A549 treated with GW870086 at 1 μM for 4 hours (cell line): ENCODE data around the gene ATP5MG. TPM values are rescaled to one million over a fixed set of nuclear protein-coding genes. Genes with fewer than 3 reads are reported as not detected.

Experiments used
- total RNA-seq: library from RNA; stranded (reverse); fragments of 200-300 nt; extraction: Qiagen RNA extraction; gene quantifications from 5 replicates; pipeline ENCODE4 v1.2.3, GENCODE V29; 2022; ENCODE audit warnings: low read depth

ATP5MG gene
- 168 to 215 TPM (median 195 TPM) in 5 replicates for total RNA-seq

GRCh38 chr11:118401151-118401879 is at the start of gene ATP5MG:
ATP5MG (plus strand) TSS chr11:118401606; CDS start chr11:118401666, 60 bp downstream.

GRCh38 chr11:118359295-118359958 is 42.0 kb upstream of the ATP5MG start, which contains the start of gene UBE4A:
UBE4A (plus strand) TSS chr11:118359600; CDS start chr11:118365081, 5,481 bp downstream.

GRCh38 chr11:118435893-118436624 is 34.7 kb downstream of the ATP5MG start, which contains the start of gene KMT2A:
KMT2A (plus strand) TSS chr11:118436492; CDS start chr11:118436513, 21 bp downstream.

Other genes with a start within 250 kb of the ATP5MG start
- gene SCN4B, start 248.8 kb upstream of the ATP5MG start, total RNA-seq = 0.02 to 0.11 TPM (median 0.03 TPM) in 3 of 5 replicates, not detected in the others
- gene SCN2B, start 225.0 kb upstream of the ATP5MG start, total RNA-seq = not detected in 5 replicates
- gene JAML, start 176.6 kb upstream of the ATP5MG start, total RNA-seq = not detected in 5 replicates
- gene MPZL3, start 149.2 kb upstream of the ATP5MG start, total RNA-seq = 0.19 to 0.50 TPM (median 0.31 TPM) in 5 replicates
- gene MPZL2, start 137.3 kb upstream of the ATP5MG start, total RNA-seq = 0.07 to 0.09 TPM in 2 of 5 replicates, not detected in the others
- not detected in 5 replicates for gene CD3E, start 96.9 kb upstream of the ATP5MG start, total RNA-seq
- not detected in 5 replicates for gene CD3D, start 58.9 kb upstream of the ATP5MG start, total RNA-seq
- gene CD3G, start 57.3 kb upstream of the ATP5MG start, total RNA-seq = not detected in 5 replicates
- 8.0 to 11.4 TPM (median 9.9 TPM) in 5 replicates for gene UBE4A, start 42.0 kb upstream of the ATP5MG start, total RNA-seq
- gene KMT2A, start 34.9 kb downstream of the ATP5MG start, total RNA-seq = 7.9 to 13.1 TPM (median 12.6 TPM) in 5 replicates
- gene TTC36, start 125.9 kb downstream of the ATP5MG start, total RNA-seq = not detected in 5 replicates
- 0.40 to 0.67 TPM (median 0.59 TPM) in 5 replicates for gene TMEM25, start 129.6 kb downstream of the ATP5MG start, total RNA-seq
- gene IFT46, start 164.3 kb downstream of the ATP5MG start, total RNA-seq = 15.8 to 17.7 TPM (median 16.4 TPM) in 5 replicates
- gene ARCN1, start 170.8 kb downstream of the ATP5MG start, total RNA-seq = 84.4 to 96.1 TPM (median 94.7 TPM) in 5 replicates
- gene PHLDB1, start 206.0 kb downstream of the ATP5MG start, total RNA-seq = 7.0 to 9.8 TPM (median 7.5 TPM) in 5 replicates